Measurements from ENCODE around the gene AKT2.

DNA sequence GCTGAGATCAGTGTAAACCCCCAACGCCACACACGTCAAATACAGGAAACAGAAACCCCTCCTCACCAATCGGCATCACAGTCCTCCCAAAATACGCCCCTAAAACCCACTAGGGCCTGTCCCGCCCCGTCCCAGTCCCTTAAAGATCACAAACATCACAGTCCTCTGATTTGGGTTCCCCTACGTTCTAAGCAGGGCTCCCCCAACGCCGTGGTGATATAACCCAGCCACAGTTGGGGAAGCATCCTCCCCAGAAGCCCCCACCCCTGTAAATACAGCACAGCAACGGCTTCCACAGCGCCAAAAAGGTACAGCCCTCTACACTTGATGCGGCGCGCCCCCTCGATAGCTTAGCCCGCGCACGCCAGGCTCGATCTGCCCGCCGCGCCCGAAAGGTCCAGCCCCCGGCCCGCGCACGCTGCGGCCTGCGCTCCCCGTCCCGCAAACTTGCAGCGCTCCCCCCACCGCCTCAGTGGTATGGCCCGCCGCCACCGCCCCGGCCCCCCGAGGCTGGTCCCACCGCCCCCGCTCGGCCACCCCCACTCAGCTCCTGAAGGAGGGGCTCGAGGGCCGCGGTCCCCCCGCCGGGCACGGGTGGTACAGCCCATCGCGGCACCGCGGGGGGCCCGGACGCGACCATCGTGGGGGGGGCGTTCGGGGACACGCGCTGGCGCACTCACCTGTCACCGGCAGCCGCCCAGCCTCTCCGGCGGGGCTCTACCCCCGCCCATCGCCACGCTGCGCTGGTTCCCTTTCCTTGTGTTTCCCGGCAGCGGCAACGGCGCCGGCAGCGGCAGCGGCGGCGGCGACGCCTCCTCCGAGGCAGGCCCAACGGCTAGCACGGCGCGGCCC lies at the start of gene AKT2:
- TF ChIP-seq, protein P1, sequence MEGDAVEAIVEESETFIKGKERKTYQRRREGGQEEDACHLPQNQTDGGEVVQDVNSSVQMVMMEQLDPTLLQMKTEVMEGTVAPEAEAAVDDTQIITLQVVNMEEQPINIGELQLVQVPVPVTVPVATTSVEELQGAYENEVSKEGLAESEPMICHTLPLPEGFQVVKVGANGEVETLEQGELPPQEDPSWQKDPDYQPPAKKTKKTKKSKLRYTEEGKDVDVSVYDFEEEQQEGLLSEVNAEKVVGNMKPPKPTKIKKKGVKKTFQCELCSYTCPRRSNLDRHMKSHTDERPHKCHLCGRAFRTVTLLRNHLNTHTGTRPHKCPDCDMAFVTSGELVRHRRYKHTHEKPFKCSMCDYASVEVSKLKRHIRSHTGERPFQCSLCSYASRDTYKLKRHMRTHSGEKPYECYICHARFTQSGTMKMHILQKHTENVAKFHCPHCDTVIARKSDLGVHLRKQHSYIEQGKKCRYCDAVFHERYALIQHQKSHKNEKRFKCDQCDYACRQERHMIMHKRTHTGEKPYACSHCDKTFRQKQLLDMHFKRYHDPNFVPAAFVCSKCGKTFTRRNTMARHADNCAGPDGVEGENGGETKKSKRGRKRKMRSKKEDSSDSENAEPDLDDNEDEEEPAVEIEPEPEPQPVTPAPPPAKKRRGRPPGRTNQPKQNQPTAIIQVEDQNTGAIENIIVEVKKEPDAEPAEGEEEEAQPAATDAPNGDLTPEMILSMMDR (IDR thresholded peaks at IDR 0.05), result no peak
- TF ChIP-seq, protein P2, sequence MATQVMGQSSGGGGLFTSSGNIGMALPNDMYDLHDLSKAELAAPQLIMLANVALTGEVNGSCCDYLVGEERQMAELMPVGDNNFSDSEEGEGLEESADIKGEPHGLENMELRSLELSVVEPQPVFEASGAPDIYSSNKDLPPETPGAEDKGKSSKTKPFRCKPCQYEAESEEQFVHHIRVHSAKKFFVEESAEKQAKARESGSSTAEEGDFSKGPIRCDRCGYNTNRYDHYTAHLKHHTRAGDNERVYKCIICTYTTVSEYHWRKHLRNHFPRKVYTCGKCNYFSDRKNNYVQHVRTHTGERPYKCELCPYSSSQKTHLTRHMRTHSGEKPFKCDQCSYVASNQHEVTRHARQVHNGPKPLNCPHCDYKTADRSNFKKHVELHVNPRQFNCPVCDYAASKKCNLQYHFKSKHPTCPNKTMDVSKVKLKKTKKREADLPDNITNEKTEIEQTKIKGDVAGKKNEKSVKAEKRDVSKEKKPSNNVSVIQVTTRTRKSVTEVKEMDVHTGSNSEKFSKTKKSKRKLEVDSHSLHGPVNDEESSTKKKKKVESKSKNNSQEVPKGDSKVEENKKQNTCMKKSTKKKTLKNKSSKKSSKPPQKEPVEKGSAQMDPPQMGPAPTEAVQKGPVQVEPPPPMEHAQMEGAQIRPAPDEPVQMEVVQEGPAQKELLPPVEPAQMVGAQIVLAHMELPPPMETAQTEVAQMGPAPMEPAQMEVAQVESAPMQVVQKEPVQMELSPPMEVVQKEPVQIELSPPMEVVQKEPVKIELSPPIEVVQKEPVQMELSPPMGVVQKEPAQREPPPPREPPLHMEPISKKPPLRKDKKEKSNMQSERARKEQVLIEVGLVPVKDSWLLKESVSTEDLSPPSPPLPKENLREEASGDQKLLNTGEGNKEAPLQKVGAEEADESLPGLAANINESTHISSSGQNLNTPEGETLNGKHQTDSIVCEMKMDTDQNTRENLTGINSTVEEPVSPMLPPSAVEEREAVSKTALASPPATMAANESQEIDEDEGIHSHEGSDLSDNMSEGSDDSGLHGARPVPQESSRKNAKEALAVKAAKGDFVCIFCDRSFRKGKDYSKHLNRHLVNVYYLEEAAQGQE (IDR thresholded peaks at IDR 0.05; ENCODE audit: insufficient read depth in 1 of 2, low read depth in 2 of 2, low read length in 1 of 2), result no peak

Measured in Panc1 (cell line).